DMS53 treated with DMSO at 0.1 percent for 48 hours (cell line): Measurements from ENCODE around the gene LIN9.
"Not testable (repeated sequence)": the region's sequence is repeated elsewhere in the genome, so short reads cannot be mapped to it uniquely, and the experiment has no call there.

Experiments used
- DNase-seq: peaks from one replicate; lab custom pipeline; 2025; ENCODE audit not compliant: unreplicated experiment; lab: John Stamatoyannopoulos, UW

LIN9 gene

GRCh38 chr1:226216056-226216455, 92.9 kb downstream of the LIN9 start:
- no peak for DNase-seq

DNA sequence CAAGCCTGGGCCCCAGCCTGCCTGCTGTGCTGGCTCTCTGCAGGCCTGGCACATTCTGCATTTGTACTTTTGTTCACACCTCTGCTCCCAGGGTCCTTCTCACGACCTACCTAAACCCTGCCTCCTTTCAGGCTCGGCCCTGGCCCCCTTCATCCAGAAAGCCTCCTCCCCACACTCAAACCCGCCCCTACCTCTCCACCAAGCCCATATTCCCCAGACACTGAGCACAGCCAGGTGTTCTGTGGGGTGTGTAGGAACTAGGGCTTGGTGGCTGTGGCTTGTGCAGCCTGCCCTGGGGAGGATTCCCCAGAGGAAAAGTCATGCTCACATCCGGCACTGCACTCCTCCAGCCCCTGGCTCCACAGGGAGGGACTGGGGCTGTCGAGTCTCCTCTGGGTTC, 93.7 kb downstream of the LIN9 start:
- no peak for DNase-seq

DNA sequence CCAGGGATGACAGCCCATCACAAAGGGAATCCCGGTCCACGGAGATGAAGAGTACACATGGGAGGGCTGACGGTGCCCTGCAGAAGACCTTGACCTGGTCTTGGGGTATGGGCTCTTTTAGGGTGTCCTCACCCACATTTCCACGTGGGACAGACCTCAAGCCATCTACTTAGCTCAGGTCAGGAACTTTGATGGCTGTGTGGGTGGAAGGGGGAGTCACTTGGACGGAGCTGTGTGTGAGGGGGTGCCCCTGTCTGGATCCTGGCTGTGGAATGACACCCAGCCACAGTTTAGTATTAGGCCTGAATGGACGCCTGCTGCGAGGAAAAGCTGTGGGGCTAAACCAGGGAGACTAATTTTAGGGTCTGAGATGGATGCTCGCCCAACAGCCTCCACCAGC, 96.4 kb downstream of the LIN9 start:
- no peak for DNase-seq

DNA sequence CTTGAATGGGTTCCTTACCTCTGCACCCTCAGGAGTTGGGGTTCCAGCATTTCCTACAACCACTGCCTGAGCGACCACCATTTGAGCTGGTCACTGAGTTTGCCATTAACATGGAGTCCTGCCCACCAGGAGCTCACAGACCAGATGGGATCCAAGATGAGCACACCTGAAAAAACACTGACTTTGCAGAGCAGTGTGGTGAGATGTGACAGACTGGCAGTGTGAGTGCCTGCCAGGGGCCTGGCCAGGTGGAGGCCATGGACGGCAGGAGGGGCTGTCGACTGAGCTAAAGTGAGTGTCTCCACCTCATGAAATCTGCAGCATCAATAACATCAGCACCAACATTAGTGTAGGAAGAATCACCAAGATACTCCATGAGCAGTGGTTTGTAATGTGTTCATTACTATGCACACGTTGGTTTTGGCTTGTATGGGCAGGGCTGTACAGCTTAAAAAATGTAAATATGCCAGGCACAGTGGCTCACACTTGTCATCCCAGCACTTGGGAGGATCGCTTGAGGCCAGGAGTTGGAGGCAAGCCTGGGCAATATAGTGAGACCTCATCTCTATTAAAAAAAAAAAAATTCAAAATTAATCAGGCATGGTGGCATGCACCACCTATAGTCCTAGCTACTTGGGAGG, 97.7 kb downstream of the LIN9 start:
- DNase-seq: no peak

GRCh38 chr1:226210571-226211176, 98.3 kb downstream of the LIN9 start:
- DNase-seq: no peak

DNA sequence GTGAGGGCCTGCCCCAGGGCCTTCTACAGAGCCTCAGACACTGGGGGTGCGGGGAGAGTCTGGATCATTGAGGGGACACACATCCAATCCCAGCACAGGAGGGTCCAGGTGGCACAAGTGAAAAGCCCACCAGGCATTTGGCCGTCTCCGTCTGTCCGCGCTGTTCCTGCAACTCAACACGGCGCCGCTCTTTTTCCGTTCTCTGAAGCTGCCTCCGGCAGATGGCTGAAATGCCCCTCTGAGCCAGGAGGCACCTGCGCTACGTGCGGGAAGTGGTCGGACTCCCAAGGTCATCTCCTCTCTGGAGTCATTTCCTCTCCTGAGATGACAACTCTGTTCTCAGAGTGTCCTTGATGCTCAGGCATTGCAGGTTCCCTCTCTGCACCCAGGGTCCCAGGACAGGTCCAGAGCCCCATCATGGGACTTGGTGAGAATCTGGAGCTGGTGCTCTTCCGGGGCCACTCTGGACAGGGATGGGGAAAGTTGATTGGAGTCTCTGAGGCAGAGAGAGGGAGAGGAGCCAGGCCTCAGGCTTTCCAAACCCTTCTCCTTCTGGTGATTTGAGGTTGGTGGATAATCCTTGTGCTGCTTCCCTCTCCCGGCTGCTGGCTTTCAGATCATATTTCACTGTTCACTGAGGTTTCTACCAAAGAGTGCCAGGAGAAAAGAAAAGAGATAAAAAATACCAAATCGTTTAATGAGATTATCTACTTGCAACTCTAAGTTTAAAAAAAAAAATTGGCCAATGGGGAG, 99.5 kb downstream of the LIN9 start:
- DNase-seq: no peak

DNA sequence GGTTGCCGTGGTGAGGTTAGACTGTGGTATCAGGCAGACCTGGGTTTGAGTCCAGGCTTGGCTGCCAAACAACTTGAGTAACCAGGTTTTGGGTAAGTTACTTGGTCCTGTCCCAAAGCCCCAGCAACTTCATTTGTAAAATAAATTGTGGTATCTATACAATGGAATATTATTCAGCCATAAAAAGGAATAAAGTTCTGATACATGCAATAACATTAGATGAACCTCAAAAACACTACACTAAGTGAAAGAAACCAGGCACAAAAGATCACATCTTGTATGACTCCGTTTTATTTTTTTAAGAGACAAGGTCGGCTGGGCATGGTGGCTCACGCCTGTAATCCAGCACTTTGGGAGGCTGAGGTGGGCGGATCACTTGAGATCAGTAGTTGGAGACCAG, 101.9 kb downstream of the LIN9 start:
- DNase-seq: no peak

- DNase-seq: no peak
Observed at GRCh38 chr1:226204198-226204597, 104.8 kb downstream of the LIN9 start.

GRCh38 chr1:226203655-226204054, 105.3 kb downstream of the LIN9 start:
- DNase-seq: no peak

GRCh38 chr1:226203240-226203639, 105.7 kb downstream of the LIN9 start:
- DNase-seq: no peak

DNA sequence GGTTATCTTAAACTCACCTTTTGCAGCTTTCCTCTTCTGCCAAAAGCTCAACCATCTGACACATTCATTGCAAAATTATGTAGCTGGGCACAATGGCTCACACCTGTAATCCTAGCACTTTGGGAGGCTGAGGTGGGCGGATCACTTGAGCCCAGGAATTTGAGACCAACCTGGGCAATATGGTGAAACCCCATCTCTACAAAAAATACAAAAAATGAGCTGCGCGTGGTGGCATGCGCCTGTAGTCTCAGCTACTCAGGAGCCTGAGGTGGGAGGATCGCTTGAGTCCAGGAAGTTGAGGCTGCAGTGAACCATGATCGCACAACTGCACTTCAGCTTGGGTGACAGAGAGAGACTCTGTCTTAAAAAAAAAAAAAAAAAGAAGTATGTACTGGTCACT, 106.3 kb downstream of the LIN9 start:
- not testable (repeated sequence) for DNase-seq

DNA sequence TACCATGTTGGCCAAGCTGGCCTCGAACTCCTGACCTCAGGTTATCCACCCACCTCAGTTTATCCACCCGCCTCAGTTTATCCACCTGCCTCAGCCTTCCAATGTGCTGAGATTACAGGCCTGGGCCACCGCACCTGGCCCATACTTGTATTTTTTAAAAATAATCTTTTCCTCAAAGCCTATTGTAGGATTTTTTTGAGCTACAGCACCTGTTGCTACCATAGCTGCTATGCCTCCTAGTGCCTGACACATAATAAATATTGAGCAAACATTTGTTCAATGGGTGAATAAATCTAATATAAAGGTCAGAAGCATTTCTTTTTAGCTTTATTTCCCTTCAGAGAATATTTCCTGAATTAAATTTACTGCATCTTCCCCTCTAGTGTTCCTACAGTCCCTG, 106.7 kb downstream of the LIN9 start:
- DNase-seq: no peak

- no peak for DNase-seq
Observed at GRCh38 chr1:226201029-226201593, 107.9 kb downstream of the LIN9 start.

DNA sequence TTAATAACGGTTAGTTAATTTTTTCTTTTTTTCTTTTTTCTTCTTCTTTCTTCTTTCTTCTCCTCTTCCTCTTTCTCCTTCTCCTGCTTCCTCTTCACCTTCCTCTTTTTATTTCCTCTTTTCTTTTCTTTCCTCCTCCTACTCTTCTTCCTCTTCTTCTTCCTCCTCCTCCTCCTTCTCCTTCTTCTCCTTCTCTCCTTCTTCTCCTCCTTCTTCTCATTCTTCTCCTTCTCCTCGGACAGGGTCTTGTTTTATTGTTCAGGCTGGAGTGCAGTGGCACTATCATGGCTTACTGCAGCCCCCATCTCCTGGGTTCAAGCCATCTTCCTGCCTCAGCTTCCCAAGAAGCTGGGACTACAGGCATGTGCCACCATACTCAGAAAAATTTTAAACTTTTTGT, 109.0 kb downstream of the LIN9 start:
- no peak for DNase-seq

GRCh38 chr1:226195144-226195543, 113.8 kb downstream of the LIN9 start:
- DNase-seq: no peak

DNA sequence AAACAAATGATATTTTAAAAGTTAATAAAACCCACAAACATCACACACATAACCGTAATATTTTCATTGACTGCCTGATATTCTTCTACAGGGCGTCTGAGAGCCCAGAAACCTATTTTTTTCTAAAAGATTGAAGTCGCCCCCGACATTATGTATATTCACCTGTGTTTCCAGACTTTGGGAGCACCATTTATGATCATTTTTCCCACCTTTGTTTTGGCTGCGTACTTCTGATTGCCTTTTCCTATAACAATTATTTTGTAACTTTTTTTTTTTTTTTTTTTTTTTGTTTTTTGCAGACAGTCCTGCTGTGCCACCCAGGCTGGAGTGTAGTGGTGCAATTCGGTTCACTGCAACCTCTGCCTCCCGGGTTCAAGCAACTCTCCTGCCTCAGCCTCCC, 121.6 kb downstream of the LIN9 start:
- no peak for DNase-seq

GRCh38 chr1:226187019-226187322, 122.0 kb downstream of the LIN9 start:
- DNase-seq: peak; percentile 47

DNA sequence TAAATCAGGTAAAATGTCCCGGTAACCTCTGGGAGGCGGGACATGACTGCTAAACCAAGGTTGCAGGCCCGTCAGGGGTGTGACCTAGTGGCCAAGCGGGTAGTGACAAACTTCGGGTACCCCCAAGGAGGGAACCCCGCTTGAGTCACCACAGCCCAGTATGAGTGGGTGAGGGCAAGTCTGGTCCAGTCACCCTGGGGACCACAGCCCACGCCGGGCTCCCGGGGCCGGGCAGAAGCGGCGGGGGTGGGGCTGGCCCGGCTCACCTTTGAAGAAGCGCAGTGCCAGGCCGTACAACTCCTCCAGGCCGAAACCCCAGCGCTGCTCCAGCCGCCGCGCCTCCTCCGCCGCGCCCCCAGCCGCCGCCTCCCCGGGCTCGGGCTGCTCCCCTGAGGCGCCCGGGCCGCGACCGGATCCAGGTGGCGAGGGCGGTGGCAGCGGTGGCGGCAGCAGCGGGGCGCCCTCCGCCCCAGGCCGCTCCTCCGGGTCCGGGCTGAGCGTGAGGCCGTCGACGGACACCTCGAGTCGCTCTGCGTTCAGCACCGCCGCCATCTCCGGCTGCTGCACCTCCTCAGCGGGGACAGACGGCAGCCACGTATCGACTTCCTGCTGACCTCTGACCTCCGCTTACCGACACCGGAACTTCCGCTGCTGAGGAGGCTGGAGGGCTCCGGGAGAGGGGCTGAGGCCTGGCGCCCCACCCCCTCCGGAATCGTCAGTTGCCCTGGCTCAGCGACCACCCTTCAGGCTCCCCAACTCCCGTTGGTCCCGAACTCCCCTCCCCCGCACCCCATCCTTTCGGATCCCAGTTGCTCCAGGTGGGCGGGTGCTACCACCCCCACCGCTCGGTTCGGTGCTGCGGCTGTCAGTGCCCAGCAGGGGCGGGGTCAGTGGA, 122.6 kb downstream of the LIN9 start, which contains the start of gene ACBD3:
ACBD3 (minus strand) TSS at position 618 of the 895 bp plus-strand sequence; CDS start at position 552, 66 bp downstream.
- DNase-seq: peak; percentile 78

- DNase-seq: no peak
Observed at GRCh38 chr1:226185141-226186036, 123.6 kb downstream of the LIN9 start.
